Measurements from ENCODE around the gene KCNQ1.

DNA sequence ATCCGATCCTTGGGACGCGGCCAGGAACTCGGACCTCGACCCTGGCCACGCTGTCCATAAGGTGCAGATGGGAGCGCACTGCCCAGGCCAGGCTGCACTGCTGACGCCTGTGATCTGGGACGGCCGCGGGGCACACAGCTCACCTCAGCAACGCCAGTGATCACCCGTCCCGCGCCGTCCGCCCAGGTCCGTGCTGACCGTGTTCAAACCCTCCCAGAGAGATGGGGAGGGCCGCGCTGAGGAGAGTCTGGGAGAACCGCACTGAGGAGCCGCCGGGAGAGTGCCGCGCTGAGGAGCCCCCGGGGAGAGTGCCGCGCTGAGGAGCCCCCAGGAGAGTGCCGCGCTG lies 254.3 kb downstream of the KCNQ1 start:
- TF ChIP-seq, protein P1, sequence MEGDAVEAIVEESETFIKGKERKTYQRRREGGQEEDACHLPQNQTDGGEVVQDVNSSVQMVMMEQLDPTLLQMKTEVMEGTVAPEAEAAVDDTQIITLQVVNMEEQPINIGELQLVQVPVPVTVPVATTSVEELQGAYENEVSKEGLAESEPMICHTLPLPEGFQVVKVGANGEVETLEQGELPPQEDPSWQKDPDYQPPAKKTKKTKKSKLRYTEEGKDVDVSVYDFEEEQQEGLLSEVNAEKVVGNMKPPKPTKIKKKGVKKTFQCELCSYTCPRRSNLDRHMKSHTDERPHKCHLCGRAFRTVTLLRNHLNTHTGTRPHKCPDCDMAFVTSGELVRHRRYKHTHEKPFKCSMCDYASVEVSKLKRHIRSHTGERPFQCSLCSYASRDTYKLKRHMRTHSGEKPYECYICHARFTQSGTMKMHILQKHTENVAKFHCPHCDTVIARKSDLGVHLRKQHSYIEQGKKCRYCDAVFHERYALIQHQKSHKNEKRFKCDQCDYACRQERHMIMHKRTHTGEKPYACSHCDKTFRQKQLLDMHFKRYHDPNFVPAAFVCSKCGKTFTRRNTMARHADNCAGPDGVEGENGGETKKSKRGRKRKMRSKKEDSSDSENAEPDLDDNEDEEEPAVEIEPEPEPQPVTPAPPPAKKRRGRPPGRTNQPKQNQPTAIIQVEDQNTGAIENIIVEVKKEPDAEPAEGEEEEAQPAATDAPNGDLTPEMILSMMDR (IDR thresholded peaks at IDR 0.05 in 2 of 3, conservative IDR thresholded peaks at IDR 0.05 in 1 of 3; ENCODE audit: borderline replicate concordance in 1 of 3, insufficient read depth in 1 of 3, low read depth in 2 of 3, low read length in 2 of 3), result no peak
- no peak for TF ChIP-seq CBX3 (IDR thresholded peaks at IDR 0.05; ENCODE audit: low read depth)
- no peak for TF ChIP-seq EZH2 (IDR thresholded peaks at IDR 0.05)
- TF ChIP-seq EZH2phosphoT487 (IDR thresholded peaks at IDR 0.05; ENCODE audit: borderline replicate concordance), result no peak
- no peak for TF ChIP-seq YY1 (IDR thresholded peaks at IDR 0.05; ENCODE audit: extremely low read depth, insufficient replicate concordance, low read depth, low read length)
- no peak for TF ChIP-seq SP1 (IDR thresholded peaks at IDR 0.05; ENCODE audit: low read depth)
- no peak for TF ChIP-seq RAD21 (IDR thresholded peaks at IDR 0.05; ENCODE audit: low read depth)
- TF ChIP-seq CEBPB (IDR thresholded peaks at IDR 0.05; ENCODE audit: low read depth), result no peak
